Glutamatergic neuron (in vitro differentiated cells): ENCODE data around the gene CBFA2T3. TPM values are rescaled to one million over a fixed set of nuclear protein-coding genes. Genes with fewer than 3 reads are reported as not detected.
"Not testable (repeated sequence)": the region's sequence is repeated elsewhere in the genome, so short reads cannot be mapped to it uniquely, and the experiment has no call there.

Experiments used
- DNase-seq: peaks from one replicate; pipeline ENCODE4 v3.0.0; 2022
- H3K27ac Mint-ChIP-seq: one replicate; pipeline ENCODE4 v1.8.0; 2020; ENCODE audit warnings: mild to moderate bottlenecking, mixed read lengths, inconsistent platforms; ENCODE audit not compliant: unreplicated experiment
- H3K27me3 Mint-ChIP-seq: one replicate; pipeline ENCODE4 v1.8.0; 2020; ENCODE audit warnings: mild to moderate bottlenecking, moderate library complexity, mixed read lengths, inconsistent platforms; ENCODE audit not compliant: unreplicated experiment
- H3K36me3 Mint-ChIP-seq: one replicate; pipeline ENCODE4 v1.8.0; 2020; ENCODE audit warnings: mild to moderate bottlenecking, mixed read lengths, inconsistent platforms; ENCODE audit not compliant: unreplicated experiment
- H3K4me1 Mint-ChIP-seq: one replicate; pipeline ENCODE4 v1.8.0; 2020; ENCODE audit warnings: mild to moderate bottlenecking, low read depth, mixed read lengths, inconsistent platforms; ENCODE audit not compliant: unreplicated experiment
- H3K4me3 Mint-ChIP-seq: one replicate; pipeline ENCODE4 v1.8.0; 2020; ENCODE audit warnings: mild to moderate bottlenecking, mixed read lengths, inconsistent platforms; ENCODE audit not compliant: unreplicated experiment
- H3K9me3 Mint-ChIP-seq: one replicate; pipeline ENCODE4 v1.8.0; 2020; ENCODE audit warnings: mild to moderate bottlenecking, moderate library complexity, mixed read lengths, inconsistent platforms; ENCODE audit not compliant: unreplicated experiment
- total RNA-seq: library from RNA; stranded (reverse); fragmentation: NEBNext Ultra II Directional; extraction: Animal tissue kit (Norgen Biotek cat#: 25700); gene quantifications from one replicate; pipeline ENCODE4 v1.2.1, GENCODE V29; 2021; ENCODE audit not compliant: unreplicated experiment
- TF ChIP-seq, protein P1 (sequence below): fragments of 200-600 bp; sonication (generic); IDR thresholded peaks from one replicate; pipeline ENCODE4 v1.5.0; 2021; ENCODE audit not compliant: partially characterized antibody, unreplicated experiment

Gene CBFA2T3
- total RNA-seq, 1 donor from 2014 or later: 126 TPM

DNA sequence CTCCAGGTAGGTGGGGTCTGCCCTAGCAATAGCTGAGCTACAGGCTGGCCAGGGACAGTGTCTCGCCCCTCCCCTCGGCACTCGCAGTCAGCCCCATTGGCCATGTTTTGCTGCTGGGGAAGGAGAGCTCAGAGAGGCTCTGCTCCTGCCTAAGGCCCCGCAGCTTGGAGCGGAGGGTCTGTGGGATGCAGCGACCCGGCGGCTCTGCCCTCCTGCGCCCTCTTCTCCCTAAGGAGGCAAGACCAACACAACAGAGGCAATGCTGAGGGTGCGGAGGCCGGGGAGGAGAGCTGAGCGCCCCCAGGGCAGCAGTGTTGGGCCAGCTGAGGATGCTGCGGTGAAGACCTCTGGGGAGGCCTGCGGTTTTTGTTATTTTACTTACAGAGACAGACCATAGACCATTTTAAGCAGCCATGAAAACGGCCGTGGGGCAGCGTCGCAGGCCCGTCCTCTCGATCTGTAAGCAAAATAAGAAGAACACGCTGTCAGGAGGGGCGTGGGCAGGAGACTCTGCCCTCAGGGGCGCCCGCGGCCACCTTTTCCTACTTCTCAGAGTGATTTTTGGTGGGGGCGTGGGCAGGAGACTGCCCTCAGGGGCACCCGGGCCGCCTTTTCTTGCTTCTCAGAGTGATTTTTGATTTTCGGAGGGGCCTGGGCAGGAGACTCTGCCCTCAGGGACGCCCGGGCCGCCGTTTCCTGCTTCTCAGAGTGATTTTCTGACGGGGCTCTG is 79.1 kb downstream of the CBFA2T3 start:
- H3K9me3 Mint-ChIP-seq: peaks cover 7% of the 10 kb centered on the region

DNA sequence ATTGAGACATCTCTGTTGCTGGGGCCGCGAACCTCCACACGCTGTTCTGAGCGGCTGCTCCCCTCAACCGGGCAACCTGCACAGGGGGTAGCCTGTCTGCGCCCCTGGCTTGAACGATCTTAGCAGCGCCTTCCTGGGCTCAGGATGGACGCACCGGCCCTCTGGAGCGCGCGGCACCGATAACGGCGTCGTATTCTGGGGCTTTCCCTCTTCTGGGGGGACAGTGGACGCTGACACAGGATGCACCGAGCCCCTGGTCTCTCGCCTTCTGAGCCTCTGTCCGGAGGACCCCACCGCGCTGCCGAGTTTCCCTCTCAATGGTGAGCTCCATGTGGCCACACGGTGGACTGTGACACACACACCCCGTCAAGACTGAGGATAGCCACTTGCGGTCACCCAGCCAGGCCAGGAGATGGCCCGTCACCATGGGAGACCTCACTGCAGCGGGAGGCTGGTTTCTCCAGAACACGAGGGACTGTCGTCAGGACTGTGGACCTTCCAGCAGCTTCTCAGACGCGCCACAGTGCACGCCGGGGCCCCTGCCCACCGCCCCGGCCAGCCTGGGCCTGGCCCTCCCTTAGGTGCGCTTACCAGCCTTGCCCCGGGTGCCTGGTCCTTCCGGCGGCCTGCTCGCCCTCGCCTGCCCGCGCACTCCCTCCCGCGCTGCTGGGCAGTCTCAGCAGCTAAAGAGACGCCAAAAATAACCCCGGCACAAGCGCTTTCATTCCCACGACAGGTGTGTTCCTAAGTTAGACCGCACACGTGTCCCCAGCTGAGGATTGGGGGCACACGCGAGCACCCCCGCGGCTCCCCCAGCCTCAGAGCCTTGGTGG is 80.6 kb downstream of the CBFA2T3 start:
- Mint-ChIP-seq H3K4me3 (no peak overlapping the region), H3K9me3 (peaks cover 13% of the 10 kb centered on the region)

More for the DNA sequence above, 79.1 kb downstream of the CBFA2T3 start:
- Mint-ChIP-seq H3K27me3 (peaks cover 2% of the 10 kb centered on the region), H3K4me3 (no peak overlapping the region), H3K36me3 (no peaks in the 10 kb centered on the region), H3K27ac (no peak overlapping the region), H3K4me1 (peaks cover 3% of the 10 kb centered on the region)
- TF ChIP-seq, protein P1, sequence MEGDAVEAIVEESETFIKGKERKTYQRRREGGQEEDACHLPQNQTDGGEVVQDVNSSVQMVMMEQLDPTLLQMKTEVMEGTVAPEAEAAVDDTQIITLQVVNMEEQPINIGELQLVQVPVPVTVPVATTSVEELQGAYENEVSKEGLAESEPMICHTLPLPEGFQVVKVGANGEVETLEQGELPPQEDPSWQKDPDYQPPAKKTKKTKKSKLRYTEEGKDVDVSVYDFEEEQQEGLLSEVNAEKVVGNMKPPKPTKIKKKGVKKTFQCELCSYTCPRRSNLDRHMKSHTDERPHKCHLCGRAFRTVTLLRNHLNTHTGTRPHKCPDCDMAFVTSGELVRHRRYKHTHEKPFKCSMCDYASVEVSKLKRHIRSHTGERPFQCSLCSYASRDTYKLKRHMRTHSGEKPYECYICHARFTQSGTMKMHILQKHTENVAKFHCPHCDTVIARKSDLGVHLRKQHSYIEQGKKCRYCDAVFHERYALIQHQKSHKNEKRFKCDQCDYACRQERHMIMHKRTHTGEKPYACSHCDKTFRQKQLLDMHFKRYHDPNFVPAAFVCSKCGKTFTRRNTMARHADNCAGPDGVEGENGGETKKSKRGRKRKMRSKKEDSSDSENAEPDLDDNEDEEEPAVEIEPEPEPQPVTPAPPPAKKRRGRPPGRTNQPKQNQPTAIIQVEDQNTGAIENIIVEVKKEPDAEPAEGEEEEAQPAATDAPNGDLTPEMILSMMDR: no peak
- no peak for DNase-seq

DNA sequence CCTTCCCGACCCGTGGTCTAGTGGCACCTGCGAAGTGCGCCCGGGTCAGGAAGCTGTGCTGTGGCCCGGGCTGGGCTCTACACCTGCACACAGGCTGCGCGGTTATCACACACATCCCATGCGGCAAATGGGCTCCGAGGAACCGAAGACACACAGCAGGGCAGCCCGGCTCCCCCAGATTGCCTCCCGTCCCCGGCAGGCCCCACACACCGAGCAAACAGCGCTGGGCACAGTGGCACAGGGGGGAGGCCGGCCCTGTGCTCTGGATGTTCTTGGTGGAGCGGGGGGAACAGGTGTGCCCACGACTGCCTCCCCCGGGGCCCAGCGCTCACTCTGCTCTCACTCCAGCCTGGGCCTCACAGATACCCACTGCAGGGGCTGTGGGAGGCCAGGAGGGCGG is 81.7 kb downstream of the CBFA2T3 start:
- TF ChIP-seq, protein P1: no peak
- H3K4me3 Mint-ChIP-seq: no peak overlapping the region
- H3K36me3 Mint-ChIP-seq: peaks cover 4% of the 10 kb centered on the region
- peaks cover 24% of the 10 kb centered on the region for H3K9me3 Mint-ChIP-seq
- no peak for DNase-seq
- peaks cover 6% of the 10 kb centered on the region for H3K4me1 Mint-ChIP-seq
- no peak overlapping the region for H3K27ac Mint-ChIP-seq
- H3K27me3 Mint-ChIP-seq: peaks cover 15% of the 10 kb centered on the region

More for the DNA sequence above, 80.6 kb downstream of the CBFA2T3 start:
- Mint-ChIP-seq H3K4me1 (peaks cover 6% of the 10 kb centered on the region), H3K36me3 (no peaks in the 10 kb centered on the region), H3K27ac (no peak overlapping the region), H3K27me3 (peaks cover 7% of the 10 kb centered on the region)
- DNase-seq: no peak
- TF ChIP-seq, protein P1: no peak

DNA sequence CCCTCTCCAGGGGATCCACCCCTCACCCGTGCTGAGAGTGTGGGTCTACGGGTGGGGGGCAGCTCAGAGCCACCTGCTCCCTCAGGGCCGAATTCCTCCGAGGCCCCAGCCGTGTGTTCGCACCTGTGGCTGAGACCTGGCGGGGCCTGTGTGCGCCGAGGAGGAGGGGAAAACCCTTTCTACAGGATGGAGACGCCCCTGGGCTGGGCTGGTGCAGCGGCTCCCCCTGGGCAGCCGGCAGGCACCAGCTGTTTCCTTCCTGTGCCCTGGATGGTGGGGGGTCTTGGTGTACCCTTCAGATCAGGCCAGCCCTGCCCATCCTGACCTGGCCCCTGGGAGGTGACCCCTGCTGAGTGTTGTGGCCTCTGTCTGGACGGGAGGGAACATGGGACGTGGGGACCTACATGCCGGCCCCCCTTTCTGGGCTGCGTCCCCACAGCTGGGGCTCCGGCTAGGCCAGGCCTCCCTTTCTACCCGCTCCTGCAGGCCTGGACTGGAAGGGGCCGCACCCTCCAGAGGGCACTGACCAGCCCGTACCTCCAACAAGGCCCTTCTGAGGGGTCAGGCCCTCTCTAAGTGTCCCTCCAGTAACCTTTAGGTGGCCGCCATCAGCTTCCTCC is 82.2 kb downstream of the CBFA2T3 start:
- DNase-seq: no peak
- peaks cover 5% of the 10 kb centered on the region for H3K36me3 Mint-ChIP-seq

DNA sequence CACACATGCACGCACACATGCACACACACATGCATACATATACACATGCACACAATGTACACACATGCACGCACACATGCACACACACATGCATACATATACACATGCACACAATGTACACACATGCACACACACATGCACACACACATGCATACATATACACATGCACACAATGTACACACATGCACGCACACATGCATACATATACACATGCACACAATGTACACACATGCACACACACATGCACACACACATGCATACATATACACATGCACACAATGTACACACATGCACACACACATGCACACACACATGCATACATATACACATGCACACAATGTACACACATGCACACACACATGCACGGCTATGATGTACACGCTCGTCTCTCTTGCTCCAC is 82.7 kb downstream of the CBFA2T3 start:
- Mint-ChIP-seq H3K27me3 (peaks cover 19% of the 10 kb centered on the region), H3K9me3 (peaks cover 32% of the 10 kb centered on the region)
- H3K4me1 Mint-ChIP-seq, DNase-seq, H3K27ac Mint-ChIP-seq, H3K4me3 Mint-ChIP-seq, H3K36me3 Mint-ChIP-seq: not testable (repeated sequence)

More for the DNA sequence above, 82.2 kb downstream of the CBFA2T3 start:
- Mint-ChIP-seq H3K9me3 (peaks cover 27% of the 10 kb centered on the region), H3K27me3 (peaks cover 15% of the 10 kb centered on the region), H3K27ac (no peak overlapping the region), H3K4me1 (peaks cover 6% of the 10 kb centered on the region), H3K4me3 (no peak overlapping the region)
- TF ChIP-seq, protein P1: no peak
